Urinary bladder (tissue), 4 donors: ENCODE data around the gene MTUS2. TPM values are rescaled to one million over a fixed set of nuclear protein-coding genes. Genes with fewer than 3 reads are reported as not detected.

ENCODE experiments used
- DNase-seq: peaks from one replicate; pipeline ENCODE4 v3.0.0-alpha.2; 2015; ENCODE audit errors: extremely low spot score
- H3K27ac ChIP-seq: one replicate; pipeline ENCODE4 v1.5.1; 2013; ENCODE audit warnings: low read depth, mild to moderate bottlenecking, moderate library complexity
- H3K36me3 ChIP-seq: one replicate; pipeline ENCODE4 v1.6.1; 2013; ENCODE audit warnings: mild to moderate bottlenecking, moderate library complexity; ENCODE audit not compliant: insufficient read depth
- H3K4me1 ChIP-seq: one replicate; pipeline ENCODE4 v1.6.1; 2013; ENCODE audit warnings: mild to moderate bottlenecking, moderate library complexity; ENCODE audit not compliant: insufficient read depth
- H3K4me3 ChIP-seq: one replicate; pipeline ENCODE4 v1.5.1; 2013; ENCODE audit warnings: low read depth, low read length
- WGBS: extraction: QIAGEN DNeasy Blood & Tissue Kit; methylation state at CpG from one replicate; pipeline ENCODE4 v1.1.7; 2013; 5-methylcytosine and 5-hydroxymethylcytosine counted together
- polyA plus RNA-seq: library from polyadenylated mRNA; stranded (reverse); fragments of 200-250 nt; gene quantifications from one replicate; pipeline ENCODE4 v1.2.3, GENCODE V29; 2013
- total RNA-seq: library from RNA; depleted of rRNA; stranded (reverse); fragments of >200 nt; gene quantifications from one replicate; pipeline ENCODE4 v1.2.3, GENCODE V29; 2014
- donor health status: healthy with polysubstance abuse.
- donor health status: healthy.

Gene MTUS2
- total and polyA plus RNA-seq, 2 donors, result 0.25 to 1.4 TPM

- no peaks in the 10 kb centered on the region for H3K36me3 ChIP-seq
- H3K4me3 ChIP-seq, result no peak overlapping the region
- H3K4me1 ChIP-seq, result no peaks in the 10 kb centered on the region
- no peak for DNase-seq
- no peak overlapping the region for H3K27ac ChIP-seq
- WGBS, result 63% methylated on average over 8 of the region's 8 CpGs
These were observed 691.8 kb downstream of the MTUS2 start for GRCh38 chr13:29511980-29512379.

DNA sequence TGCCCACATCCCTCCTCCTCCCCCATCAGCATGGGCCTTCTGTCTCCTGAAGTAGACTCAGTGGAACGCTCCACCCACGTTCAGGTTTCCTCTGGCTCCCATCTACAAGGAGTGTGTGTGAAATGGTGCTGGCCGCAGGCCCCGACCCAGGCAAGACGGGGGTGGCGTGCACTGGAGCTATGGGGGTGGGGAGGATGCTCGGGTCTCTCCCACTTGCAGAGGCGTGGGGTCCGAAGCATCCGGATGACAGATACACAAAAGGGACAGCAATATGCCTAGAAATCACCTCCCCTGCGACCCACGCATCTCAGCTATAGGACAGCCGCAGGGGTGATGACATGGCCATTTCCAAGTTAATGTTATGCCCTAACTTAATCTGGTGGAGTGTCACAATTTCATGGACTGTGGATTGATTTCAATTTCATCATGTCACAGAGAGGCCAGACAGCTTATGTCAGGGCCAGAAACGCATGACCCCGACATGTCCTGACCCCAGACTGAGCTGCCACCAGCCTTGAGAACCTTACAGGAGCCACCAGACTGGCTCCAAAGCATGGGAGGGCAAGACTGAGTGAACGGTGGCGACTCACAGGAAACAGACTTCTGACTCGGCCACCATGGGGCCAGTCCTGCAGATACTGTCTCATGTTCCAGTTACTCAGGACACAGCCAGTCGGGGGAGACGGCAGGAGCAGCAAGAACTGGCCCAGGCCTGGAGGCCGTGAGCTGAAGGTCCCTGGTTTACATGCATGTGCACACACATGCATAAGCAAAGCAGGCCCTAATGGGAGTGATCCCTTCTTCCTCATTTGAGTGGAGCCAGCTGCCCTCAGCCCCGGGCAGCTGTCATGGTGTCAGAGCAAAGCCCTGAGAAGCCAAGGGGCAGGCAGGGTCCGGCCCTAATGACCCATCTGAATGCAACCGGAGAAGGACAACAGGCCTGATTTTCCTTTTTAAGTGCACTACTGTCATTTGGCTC is 693.2 kb downstream of the MTUS2 start:
- H3K36me3 ChIP-seq, result no peaks in the 10 kb centered on the region
- no peak overlapping the region for H3K27ac ChIP-seq
- no peak overlapping the region for H3K4me3 ChIP-seq
- no peak for DNase-seq
- 95% methylated on average over 24 of the region's 24 CpGs for WGBS
- no peaks in the 10 kb centered on the region for H3K4me1 ChIP-seq

GRCh38 chr13:29513981-29514719 is 694.0 kb downstream of the MTUS2 start:
- Histone ChIP-seq H3K4me1 (no peaks in the 10 kb centered on the region), H3K36me3 (no peaks in the 10 kb centered on the region), H3K27ac (no peak overlapping the region), H3K4me3 (no peak overlapping the region)
- DNase-seq, result no peak
- WGBS, result 93% methylated on average over 32 of the region's 32 CpGs

GRCh38 chr13:29514720-29515310 is 694.7 kb downstream of the MTUS2 start:
- DNase-seq, result no peak
- Histone ChIP-seq H3K4me1 (no peaks in the 10 kb centered on the region), H3K27ac (no peak overlapping the region), H3K36me3 (no peaks in the 10 kb centered on the region), H3K4me3 (no peak overlapping the region)
- 84% methylated on average over 13 of the region's 13 CpGs for WGBS

- no peak overlapping the region for H3K4me3 ChIP-seq
- 92% methylated on average over 7 of the region's 7 CpGs for WGBS
- H3K36me3 ChIP-seq, result no peaks in the 10 kb centered on the region
- H3K27ac ChIP-seq, result no peak overlapping the region
- H3K4me1 ChIP-seq, result no peaks in the 10 kb centered on the region
- DNase-seq, result no peak
These were observed 695.2 kb downstream of the MTUS2 start for GRCh38 chr13:29515372-29515771.

- Histone ChIP-seq H3K4me1 (no peaks in the 10 kb centered on the region), H3K36me3 (no peaks in the 10 kb centered on the region), H3K27ac (no peak overlapping the region), H3K4me3 (no peak overlapping the region)
- DNase-seq, result no peak
- WGBS, result 92% methylated on average over 11 of the region's 11 CpGs
These were observed 695.9 kb downstream of the MTUS2 start for GRCh38 chr13:29516012-29516411.

- WGBS, result 93% methylated on average over 12 of the region's 12 CpGs
- H3K27ac ChIP-seq, result no peak overlapping the region
- H3K4me3 ChIP-seq, result no peak overlapping the region
- H3K4me1 ChIP-seq, result no peaks in the 10 kb centered on the region
- no peak for DNase-seq
- no peaks in the 10 kb centered on the region for H3K36me3 ChIP-seq
These were observed 696.7 kb downstream of the MTUS2 start for GRCh38 chr13:29516880-29517279.

GRCh38 chr13:29519921-29520320 is 699.8 kb downstream of the MTUS2 start:
- no peak for DNase-seq
- Histone ChIP-seq H3K27ac (no peak overlapping the region), H3K36me3 (no peaks in the 10 kb centered on the region), H3K4me1 (no peaks in the 10 kb centered on the region), H3K4me3 (no peak overlapping the region)
- WGBS, result 98% methylated on average over 3 of the region's 3 CpGs

GRCh38 chr13:29520671-29521070 is 700.5 kb downstream of the MTUS2 start:
- H3K36me3 ChIP-seq, result no peaks in the 10 kb centered on the region
- DNase-seq, result no peak
- no peaks in the 10 kb centered on the region for H3K4me1 ChIP-seq
- 80% methylated on average over 4 of the region's 4 CpGs for WGBS
- no peak overlapping the region for H3K27ac ChIP-seq
- H3K4me3 ChIP-seq, result no peak overlapping the region

- Histone ChIP-seq H3K4me3 (no peak overlapping the region), H3K36me3 (no peaks in the 10 kb centered on the region), H3K27ac (no peak overlapping the region), H3K4me1 (no peaks in the 10 kb centered on the region)
- WGBS, result 96% methylated on average over 14 of the region's 14 CpGs
- no peak for DNase-seq
These were observed 701.2 kb downstream of the MTUS2 start for GRCh38 chr13:29521336-29521735.

DNA sequence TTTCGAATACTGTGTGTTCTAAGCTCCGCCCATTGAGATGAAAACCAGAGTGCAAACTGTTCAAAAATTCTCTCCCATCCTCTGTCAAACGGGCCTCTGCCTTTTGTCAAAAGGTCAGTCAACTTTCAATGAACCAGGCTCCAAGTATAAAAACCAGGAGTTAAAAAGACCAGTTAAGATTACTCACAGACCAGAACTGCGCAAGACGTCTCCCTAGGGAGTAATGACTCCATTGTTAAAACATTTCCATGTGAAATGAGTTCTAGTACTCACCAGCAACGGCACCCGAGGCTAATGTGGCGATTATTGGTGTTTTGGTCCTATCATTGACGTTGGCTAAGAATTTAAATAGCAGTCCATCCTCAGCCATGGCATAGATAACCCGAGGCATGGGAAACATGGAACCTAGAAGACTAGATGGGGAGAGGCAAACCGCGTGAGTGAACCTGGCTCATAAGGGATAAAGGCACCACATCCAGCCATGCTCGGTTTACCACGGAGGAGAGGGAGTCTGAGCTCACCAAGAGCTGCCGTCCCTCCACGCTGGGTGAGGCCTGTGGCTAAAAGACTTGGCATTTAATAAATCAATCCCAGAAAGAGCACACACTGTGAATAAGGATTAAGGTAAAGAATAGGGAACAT is 702.0 kb downstream of the MTUS2 start:
- Histone ChIP-seq H3K4me3 (no peak overlapping the region), H3K4me1 (no peaks in the 10 kb centered on the region), H3K36me3 (no peaks in the 10 kb centered on the region), H3K27ac (no peak overlapping the region)
- WGBS, result 87% methylated on average over 16 of the region's 16 CpGs
- no peak for DNase-seq

- H3K4me3 ChIP-seq, result no peak overlapping the region
- no peak for DNase-seq
- H3K4me1 ChIP-seq, result no peaks in the 10 kb centered on the region
- H3K36me3 ChIP-seq, result no peaks in the 10 kb centered on the region
- H3K27ac ChIP-seq, result no peak overlapping the region
- WGBS, result 94% methylated on average over 23 of the region's 23 CpGs
These were observed 703.2 kb downstream of the MTUS2 start for GRCh38 chr13:29523199-29523961.

DNA sequence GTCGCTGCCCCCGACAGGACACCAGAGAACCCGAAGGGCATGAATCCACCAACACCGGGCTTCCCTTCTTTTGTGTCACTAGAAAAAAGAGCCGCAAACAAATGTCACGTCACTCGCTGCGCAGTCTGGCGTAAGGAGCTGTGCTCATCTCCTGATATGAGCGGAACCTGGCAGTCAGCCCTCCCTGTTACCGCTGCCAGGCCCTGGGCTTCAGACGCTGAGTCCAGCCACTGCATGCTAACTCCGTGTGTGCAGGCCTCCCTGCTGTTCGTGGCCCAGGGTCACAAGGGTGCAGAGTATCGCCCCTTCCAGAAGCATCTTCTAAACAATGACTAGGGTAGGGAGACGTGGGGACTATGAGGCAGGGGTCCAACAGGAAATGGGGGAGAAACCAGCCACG is 704.0 kb downstream of the MTUS2 start:
- 80% methylated on average over 17 of the region's 17 CpGs for WGBS
- no peak overlapping the region for H3K4me3 ChIP-seq
- no peaks in the 10 kb centered on the region for H3K4me1 ChIP-seq
- no peak overlapping the region for H3K27ac ChIP-seq
- no peak for DNase-seq
- no peaks in the 10 kb centered on the region for H3K36me3 ChIP-seq
